Measurements from ENCODE around the gene WDFY3. TPM values are rescaled to one million over a fixed set of nuclear protein-coding genes. Genes with fewer than 3 reads are reported as not detected.

WDFY3 gene
- total RNA-seq, 3 donors from 2014 or later: 119 to 156 (median 125) TPM

- intact Hi-C loops (cut with DNase I; ENCODE audit: low total_unique reads): no loop called here
- Histone ChIP-seq H3K4me3 (no peak overlapping the region), H3K9me3 (no peaks in the 10 kb centered on the region), H3K4me1 (no peaks in the 10 kb centered on the region), H3K36me3 (no peaks in the 10 kb centered on the region), H3K27me3 (no peaks in the 10 kb centered on the region), H3K27ac (no peak overlapping the region)
- DNase-seq (ENCODE audit: low spot score in 2 of 2): no peak
- TF ChIP-seq POLR2AphosphoS5 (IDR thresholded peaks at IDR 0.05) (no peak), POLR2A (IDR thresholded peaks at IDR 0.05) (no peak), CTCF (IDR thresholded peaks at IDR 0.05) (no peak)
Measured at GRCh38 chr4:84632092-84632491, 334.4 kb downstream of the WDFY3 start.

GRCh38 chr4:84631573-84631972 lies 334.9 kb downstream of the WDFY3 start:
- Histone ChIP-seq H3K4me3 (no peak overlapping the region), H3K36me3 (no peaks in the 10 kb centered on the region), H3K27ac (no peak overlapping the region), H3K27me3 (no peaks in the 10 kb centered on the region), H3K9me3 (no peaks in the 10 kb centered on the region), H3K4me1 (no peaks in the 10 kb centered on the region)
- no peak for TF ChIP-seq POLR2AphosphoS5 (IDR thresholded peaks at IDR 0.05)
- intact Hi-C loops (cut with DNase I; ENCODE audit: low total_unique reads): no loop called here
- DNase-seq (ENCODE audit: low spot score in 2 of 2): no peak

GRCh38 chr4:84626673-84627072 lies 339.8 kb downstream of the WDFY3 start:
- TF ChIP-seq POLR2A (IDR thresholded peaks at IDR 0.05) (no peak), POLR2AphosphoS5 (IDR thresholded peaks at IDR 0.05) (no peak), CTCF (IDR thresholded peaks at IDR 0.05) (no peak)
- Histone ChIP-seq H3K4me1 (no peaks in the 10 kb centered on the region), H3K9me3 (no peaks in the 10 kb centered on the region), H3K27ac (no peak overlapping the region), H3K36me3 (no peaks in the 10 kb centered on the region), H3K4me3 (no peak overlapping the region), H3K27me3 (no peaks in the 10 kb centered on the region)
- intact Hi-C loops (cut with DNase I; ENCODE audit: low total_unique reads): no loop called here
- no peak for DNase-seq (ENCODE audit: low spot score in 2 of 2)

- Histone ChIP-seq H3K36me3 (no peaks in the 10 kb centered on the region), H3K4me1 (no peaks in the 10 kb centered on the region), H3K9me3 (no peaks in the 10 kb centered on the region), H3K27ac (no peak overlapping the region), H3K27me3 (no peaks in the 10 kb centered on the region), H3K4me3 (no peak overlapping the region)
- TF ChIP-seq CTCF (IDR thresholded peaks at IDR 0.05) (no peak), POLR2A (IDR thresholded peaks at IDR 0.05) (no peak), POLR2AphosphoS5 (IDR thresholded peaks at IDR 0.05) (no peak)
- no peak for DNase-seq (ENCODE audit: low spot score in 2 of 2)
- intact Hi-C loops (cut with DNase I; ENCODE audit: low total_unique reads): no loop called here
Measured at GRCh38 chr4:84623661-84624060, 342.8 kb downstream of the WDFY3 start.

GRCh38 chr4:84622959-84623358 lies 343.5 kb downstream of the WDFY3 start:
- Histone ChIP-seq H3K36me3 (no peaks in the 10 kb centered on the region), H3K4me1 (no peaks in the 10 kb centered on the region), H3K9me3 (no peaks in the 10 kb centered on the region), H3K27ac (no peak overlapping the region), H3K4me3 (no peak overlapping the region), H3K27me3 (no peaks in the 10 kb centered on the region)
- intact Hi-C loops (cut with DNase I; ENCODE audit: low total_unique reads): no loop called here
- no peak for DNase-seq (ENCODE audit: low spot score in 2 of 2)
- TF ChIP-seq CTCF (IDR thresholded peaks at IDR 0.05) (no peak), POLR2AphosphoS5 (IDR thresholded peaks at IDR 0.05) (no peak), POLR2A (IDR thresholded peaks at IDR 0.05) (no peak)
